GM12873 (cell line): ENCODE measurements around the gene VTA1.

ENCODE experiments used
- TF ChIP-seq, protein P1 (sequence below): IDR thresholded peaks from 2 replicates; pipeline ENCODE4 v1.5.1; 2012; ENCODE audit warnings: low read depth, mild to moderate bottlenecking, moderate library complexity, low read length, control low read depth; ENCODE audit not compliant: insufficient read depth; ENCODE audit errors: missing control alignments

The VTA1 gene

DNA sequence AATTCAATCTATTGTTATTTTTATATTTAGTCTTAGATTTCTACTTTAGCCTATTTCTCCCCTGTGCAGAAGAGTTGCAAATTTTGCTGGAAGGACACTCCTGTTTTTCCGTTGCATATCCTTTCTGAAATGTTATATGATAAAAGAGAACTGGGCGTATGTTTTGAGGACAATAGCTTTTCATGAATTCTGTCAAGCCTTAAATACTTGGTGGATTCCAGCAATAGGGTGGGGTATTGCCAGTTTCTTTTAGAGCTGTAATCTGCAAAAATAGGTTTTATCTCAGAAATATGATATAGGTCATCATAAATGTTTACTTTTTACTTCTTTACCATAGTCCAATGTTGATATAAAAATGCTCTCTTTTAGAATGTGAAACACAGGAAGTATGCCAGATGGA is 42.0 kb downstream of the VTA1 start:
- TF ChIP-seq, protein P1, sequence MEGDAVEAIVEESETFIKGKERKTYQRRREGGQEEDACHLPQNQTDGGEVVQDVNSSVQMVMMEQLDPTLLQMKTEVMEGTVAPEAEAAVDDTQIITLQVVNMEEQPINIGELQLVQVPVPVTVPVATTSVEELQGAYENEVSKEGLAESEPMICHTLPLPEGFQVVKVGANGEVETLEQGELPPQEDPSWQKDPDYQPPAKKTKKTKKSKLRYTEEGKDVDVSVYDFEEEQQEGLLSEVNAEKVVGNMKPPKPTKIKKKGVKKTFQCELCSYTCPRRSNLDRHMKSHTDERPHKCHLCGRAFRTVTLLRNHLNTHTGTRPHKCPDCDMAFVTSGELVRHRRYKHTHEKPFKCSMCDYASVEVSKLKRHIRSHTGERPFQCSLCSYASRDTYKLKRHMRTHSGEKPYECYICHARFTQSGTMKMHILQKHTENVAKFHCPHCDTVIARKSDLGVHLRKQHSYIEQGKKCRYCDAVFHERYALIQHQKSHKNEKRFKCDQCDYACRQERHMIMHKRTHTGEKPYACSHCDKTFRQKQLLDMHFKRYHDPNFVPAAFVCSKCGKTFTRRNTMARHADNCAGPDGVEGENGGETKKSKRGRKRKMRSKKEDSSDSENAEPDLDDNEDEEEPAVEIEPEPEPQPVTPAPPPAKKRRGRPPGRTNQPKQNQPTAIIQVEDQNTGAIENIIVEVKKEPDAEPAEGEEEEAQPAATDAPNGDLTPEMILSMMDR, result no peak

DNA sequence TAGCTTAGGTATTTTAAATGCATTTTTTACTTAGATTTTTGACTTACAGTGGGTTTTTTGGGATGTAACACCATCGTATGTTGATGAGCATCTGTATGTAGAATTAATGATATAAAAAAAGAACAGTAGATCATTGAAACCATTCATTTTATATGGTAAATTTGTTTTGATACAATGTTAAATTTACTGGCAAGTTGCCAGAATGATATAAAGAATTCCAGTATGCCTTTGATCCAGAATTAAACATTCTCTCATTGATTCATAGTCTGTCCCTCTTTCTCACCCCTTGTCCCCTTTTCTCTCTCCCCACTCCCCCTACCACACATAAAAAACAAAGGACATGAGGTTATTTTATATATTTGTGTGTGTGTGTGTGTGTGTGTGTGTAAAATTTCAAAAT is 45.3 kb downstream of the VTA1 start:
- TF ChIP-seq, protein P1, result no peak

DNA sequence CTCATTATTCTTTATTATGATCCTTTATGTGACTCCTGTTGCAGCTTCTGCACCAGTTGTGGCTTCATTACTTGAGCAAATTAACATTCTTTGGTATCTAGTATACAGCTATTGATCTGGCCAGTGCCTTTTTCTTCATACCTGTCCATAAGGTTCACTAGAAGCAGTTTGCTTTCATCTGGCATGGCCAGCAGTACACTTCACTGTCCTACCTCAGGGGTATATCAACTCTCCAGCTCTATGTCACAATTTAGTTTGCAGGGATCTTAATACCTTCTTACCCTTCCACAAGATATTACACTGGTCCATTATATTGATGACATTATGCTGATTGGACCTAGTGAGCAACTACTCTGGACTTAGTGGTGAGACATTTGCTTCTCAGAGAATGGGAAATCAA is 46.6 kb downstream of the VTA1 start:
- TF ChIP-seq, protein P1, result no peak

DNA sequence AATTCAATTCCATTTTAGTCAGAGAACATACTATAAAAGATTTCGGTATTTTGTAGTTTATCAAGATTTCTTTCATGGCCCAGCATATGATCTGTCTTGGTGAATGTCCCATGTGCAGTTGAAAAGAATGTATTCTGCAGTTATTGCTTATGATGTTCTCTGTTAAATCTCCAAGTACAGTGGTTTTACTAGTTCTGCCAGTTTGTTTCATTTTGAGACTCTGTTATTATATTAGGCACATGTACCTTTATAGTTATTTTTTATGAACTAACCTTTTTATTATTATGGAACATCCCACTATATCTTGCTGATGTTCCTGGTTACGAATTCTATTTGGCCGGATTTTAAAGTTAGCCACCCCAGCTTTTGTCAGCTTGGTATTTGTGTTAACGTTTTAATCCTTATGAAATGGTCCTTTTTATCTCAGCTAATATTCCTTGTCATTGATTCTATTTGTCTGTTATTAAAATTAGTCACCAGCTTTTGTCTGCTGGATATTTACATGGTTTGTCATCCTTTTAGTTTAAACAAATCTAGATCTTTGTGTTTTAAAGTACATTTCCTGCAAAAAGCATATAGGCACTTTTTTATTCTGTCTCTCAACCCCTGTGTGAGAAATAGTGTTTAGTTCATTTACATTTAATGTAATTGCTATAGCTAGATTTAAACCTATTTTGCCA is 48.9 kb downstream of the VTA1 start:
- TF ChIP-seq, protein P1, result no peak

DNA sequence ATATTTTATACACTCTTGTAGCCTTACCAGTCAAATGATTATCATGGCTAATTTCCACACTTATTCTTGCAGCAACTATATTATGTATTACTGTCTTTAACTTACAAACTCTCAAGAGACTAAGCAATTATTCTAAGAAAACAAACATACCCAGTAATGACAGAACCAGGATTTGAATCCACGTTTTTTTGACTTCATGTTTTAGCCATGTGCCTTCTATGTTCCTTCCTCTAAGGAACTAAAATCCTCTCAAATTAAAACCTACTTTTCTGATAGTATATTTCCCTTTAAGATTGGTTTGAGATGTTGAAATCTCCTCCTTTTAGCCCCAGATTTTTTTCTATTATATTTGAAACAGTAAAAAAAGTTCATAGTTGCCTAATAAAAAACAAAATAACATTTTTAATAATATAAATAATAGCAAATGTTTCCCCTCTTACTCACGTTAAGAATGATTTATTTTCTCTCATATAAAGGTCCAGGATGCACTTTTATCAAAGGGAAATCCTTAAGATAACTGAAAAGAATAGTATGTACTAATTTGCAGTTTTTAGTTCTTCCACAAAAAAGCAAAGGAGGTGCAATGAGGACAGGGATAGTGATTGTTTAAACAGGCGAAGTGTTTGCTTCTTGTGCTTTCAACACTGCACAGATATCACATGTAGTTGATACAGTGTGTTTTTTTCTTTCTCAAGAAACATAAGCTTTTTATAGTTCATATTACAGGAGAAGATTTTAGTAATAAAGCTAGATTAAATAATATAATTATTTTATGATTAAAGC is 54.0 kb downstream of the VTA1 start:
- TF ChIP-seq, protein P1, result no peak

DNA sequence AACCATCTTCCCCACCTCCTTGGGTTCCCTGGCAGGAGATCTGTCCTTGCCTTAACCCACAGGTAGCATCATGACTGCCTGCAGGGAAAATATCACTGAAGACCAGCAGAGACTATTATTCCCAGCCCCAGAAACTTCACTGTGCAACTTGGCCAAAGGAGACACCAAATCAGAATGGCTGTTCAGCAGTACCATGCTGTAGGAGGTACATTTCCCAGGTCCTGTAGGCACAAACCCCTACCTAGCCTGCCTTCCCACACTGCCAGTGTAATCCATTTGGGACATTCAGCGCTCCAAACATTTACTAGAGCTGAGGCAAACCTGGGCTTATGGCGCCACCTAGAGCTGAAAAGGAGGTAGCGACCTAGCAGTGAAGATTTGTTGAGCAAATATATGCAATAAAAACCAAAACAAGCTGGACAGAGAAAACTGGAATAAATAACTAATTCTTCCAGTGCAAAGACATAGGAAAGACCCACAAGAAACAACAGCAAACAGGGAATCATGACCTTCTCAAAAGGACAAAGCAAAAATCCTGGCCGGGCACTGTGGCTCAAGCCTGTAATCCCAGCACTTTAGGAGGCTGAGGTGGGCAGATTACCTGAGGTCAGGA is 60.3 kb downstream of the VTA1 start:
- TF ChIP-seq, protein P1, result peak; percentile 81

DNA sequence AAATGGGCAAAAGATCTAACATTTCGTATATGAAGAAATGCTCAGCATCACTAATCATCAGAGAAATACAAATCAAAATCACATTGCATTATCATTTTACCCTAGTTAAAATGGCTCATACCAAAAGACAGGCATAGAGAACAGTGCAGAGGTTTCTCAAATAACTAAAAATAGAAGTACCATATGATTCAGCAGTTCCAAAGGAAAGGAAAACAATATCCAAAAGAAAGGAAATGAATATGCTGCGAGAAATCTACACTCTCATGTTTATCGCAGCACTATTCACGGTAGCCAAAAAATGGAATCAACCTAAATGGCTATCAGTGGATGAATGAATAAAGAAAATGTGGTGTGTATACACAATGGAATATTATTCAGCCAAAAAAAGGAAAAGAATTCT is 63.5 kb downstream of the VTA1 start:
- TF ChIP-seq, protein P1, result no peak
